GM11168 (cell line): ENCODE data around the gene ADAM17.
"Not testable (repeated sequence)": the region's sequence is repeated elsewhere in the genome, so short reads cannot be mapped to it uniquely, and the experiment has no call there.

Experiments
- in situ Hi-C: fragments of 300-500 bp; cut with MboI; formaldehyde crosslinking; loops from one replicate; pipeline ENCODE4 v1.12.0; 2022; ENCODE audit warnings: low sequenced_read_pairs; ENCODE audit not compliant: unreplicated experiment

ADAM17 gene

DNA sequence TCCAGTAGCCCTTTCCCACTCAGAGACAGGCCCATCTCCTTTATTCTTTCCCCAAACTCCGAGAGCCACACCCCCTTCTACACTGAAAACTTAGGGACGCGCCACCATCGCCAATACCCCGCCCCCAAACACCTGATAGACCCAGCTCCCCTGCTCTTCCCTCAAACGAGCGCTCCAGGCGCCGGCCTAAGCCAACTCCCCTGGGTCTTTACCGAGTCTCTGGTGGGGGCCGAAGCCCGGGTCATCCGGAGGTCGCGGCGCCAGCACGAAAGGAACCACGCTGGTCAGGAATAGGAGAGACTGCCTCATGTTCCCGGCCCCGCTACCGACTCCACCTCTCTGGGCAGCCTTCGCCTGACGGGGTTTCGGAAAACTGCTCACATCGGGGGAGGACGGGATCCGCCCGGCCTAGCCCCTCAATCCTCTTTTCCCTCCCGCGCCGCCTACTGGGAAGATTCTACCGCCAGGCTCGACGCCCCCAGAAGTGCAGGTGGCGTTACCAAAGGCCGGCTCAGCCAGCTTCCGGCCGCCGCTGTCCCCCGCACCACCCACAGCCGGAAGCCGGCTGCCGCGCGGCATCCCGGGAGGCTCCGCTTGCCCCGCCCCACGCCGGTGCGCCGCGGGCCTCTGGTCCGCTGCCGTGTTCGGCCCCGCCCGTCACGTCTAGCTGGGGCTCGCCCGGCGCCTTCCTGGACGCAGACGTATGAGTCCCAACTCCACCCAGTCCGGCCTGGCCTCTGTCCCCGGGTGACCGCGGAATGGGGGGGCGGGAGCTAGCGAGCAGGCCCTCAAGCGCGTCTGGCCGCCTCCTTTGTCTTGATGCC lies at the start of gene ADAM17:
TSS of gene ADAM17 (minus strand) at position 534 of the 824 bp plus-strand sequence. CDS start at position 309, 225 bp downstream.
- in situ Hi-C loops, result no loop called here

- in situ Hi-C loops, result no loop called here
Observed at GRCh38 chr2:9602412-9602811, 46.8 kb upstream of the ADAM17 start.

GRCh38 chr2:9601397-9601796 lies 45.8 kb upstream of the ADAM17 start:
- in situ Hi-C loops, result no loop called here

GRCh38 chr2:9599430-9599829 lies 43.8 kb upstream of the ADAM17 start:
- in situ Hi-C loops, result no loop called here

DNA sequence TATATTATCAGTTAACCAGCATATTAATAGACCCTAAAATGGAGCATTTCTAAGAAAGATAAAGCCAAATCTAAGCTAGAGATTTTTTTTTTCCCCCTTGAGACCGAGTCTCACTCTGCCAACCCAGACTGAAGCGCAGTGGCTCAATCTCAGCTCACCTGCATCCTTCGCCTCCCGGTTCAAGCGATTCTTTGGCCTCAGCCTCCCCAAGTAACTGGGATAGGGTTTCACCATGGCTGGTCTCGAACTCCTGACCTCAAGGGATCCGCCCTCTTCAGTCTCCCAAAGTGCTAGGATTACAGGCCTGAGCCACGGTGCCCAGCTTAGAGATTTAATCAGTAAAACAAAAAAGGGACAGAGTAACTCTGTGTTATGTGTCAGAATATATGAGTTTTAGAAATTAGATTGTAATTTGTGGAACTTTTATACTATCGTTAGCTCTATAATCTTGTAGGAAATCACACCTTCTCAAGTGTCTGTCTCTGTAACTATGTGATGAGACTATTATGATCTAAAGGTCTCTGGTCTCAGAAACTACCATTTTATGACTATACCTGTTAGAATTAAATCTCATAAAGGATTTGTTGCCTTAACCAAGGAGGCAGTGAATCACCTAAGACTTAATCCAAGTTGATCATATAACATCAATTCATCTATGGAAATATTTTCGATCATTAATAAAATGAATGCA lies 41.1 kb upstream of the ADAM17 start:
- in situ Hi-C loops, result no loop called here

DNA sequence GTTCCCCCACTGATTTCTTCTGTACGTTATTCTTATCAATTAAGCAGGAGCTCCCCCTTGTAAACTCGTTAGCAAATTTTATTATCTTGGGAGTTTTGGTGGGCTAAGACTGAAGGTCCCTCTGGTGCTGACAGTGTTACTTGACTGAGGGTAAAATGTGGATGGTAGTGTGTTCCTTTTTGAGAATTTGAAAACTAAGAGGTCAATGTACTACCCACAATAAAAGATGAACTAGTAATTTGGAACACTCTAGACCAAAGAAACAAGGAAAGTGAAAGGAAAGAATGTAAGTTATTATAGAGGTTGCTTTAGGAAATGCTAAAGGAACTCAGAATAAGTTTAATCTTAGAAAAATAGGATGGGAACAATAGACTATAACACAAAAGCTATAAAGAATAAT lies 40.1 kb upstream of the ADAM17 start:
- in situ Hi-C loops, result no loop called here

GRCh38 chr2:9595256-9595655 lies 39.6 kb upstream of the ADAM17 start:
- in situ Hi-C loops, result not testable (repeated sequence)

- in situ Hi-C loops, result no loop called here
Observed at GRCh38 chr2:9594366-9595054, 38.9 kb upstream of the ADAM17 start.

DNA sequence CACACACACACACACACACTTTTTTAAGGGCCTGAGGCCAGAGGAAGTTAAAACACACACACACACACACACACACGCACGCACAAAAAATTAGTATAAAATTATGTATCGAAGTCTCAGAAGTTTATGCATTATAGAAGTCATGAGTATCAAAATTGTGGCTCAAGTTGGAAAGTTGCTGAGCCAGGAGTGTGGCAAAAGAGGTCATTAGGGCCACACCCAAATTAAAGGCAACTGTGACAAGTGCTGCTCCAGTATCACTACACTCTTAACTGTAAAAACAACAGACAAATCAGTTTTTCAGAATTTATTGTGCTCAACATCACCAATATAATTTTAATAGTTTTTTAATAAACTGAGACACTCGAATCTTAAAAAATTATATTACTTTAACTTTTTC lies 38.3 kb upstream of the ADAM17 start:
- in situ Hi-C loops, result no loop called here

DNA sequence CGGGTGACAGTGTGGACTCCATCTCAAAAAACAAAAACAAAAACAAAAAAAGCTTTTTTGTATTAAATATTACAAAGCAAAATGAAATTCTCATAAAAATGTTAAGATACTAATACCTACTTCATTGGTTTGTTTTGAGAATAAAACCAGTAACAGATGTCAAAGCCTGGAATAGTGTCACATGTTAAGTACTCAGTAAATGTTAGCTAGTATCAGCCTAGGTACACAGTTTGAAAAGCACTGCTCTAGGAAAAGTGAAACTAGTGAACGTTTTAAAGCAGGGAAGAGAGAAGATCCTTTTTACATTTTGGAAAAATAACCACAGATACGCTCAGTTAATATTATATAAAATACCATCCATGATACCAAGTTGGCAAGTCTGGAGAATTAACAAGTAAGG lies 37.1 kb upstream of the ADAM17 start:
- in situ Hi-C loops, result no loop called here

DNA sequence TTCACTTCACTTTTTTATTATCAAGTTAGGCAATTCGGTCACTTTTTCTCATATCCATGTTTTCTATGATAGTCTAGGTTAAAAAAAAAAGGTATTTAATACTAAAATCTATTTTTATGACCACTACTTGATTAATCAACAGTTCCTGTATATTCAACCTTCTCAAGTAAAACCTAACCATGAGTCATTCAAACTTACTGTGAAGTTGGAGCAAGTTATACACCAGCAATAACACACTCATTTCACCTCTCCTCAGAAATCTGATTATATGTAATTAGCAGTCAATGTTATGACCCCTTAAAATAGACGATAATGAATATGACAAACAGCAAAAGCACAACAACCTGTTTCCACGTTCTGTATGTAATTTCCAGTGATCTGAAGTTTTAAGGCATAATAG lies 35.0 kb upstream of the ADAM17 start:
- in situ Hi-C loops, result no loop called here

DNA sequence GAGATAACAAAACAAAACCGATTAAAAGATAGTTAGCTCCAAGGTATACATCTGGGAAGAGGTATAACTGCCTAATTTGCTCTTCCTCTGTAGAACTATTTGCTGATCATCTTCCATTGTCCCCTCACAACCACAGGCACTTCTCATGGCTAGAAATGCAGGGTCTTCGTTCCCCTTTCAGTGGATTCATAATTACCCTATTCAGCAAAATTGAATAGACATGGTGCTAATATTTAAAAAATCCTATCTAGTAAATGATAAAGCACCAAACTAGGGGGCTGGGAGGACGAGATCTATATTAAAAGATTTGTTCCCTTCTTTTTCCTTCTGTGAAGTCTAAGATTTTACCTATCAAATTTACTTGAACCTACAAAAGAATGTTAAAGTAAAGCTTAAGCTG lies 30.8 kb upstream of the ADAM17 start:
- in situ Hi-C loops, result no loop called here

DNA sequence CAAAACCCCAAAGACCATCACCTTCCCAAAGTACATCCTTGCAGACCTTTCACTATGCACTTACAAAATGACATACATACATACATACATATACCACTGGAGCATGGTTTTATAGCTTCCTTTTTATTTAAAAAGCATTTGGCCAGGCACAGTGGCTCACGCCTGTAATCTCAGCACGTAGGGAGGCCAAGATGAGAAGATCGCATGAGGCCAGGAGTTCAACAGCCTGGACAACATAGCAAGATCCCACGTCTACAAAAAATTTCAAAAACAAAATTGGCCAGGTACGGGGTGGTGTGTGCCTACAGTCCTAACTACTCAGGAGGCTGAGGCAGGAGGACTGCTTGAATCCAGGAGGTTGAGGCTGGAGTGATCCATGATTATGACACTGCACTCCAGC lies 29.9 kb upstream of the ADAM17 start:
- in situ Hi-C loops, result no loop called here

- in situ Hi-C loops, result not testable (repeated sequence)
Observed at GRCh38 chr2:9584902-9585301, 29.3 kb upstream of the ADAM17 start.

GRCh38 chr2:9582624-9583023 lies 27.0 kb upstream of the ADAM17 start:
- in situ Hi-C loops, result no loop called here

DNA sequence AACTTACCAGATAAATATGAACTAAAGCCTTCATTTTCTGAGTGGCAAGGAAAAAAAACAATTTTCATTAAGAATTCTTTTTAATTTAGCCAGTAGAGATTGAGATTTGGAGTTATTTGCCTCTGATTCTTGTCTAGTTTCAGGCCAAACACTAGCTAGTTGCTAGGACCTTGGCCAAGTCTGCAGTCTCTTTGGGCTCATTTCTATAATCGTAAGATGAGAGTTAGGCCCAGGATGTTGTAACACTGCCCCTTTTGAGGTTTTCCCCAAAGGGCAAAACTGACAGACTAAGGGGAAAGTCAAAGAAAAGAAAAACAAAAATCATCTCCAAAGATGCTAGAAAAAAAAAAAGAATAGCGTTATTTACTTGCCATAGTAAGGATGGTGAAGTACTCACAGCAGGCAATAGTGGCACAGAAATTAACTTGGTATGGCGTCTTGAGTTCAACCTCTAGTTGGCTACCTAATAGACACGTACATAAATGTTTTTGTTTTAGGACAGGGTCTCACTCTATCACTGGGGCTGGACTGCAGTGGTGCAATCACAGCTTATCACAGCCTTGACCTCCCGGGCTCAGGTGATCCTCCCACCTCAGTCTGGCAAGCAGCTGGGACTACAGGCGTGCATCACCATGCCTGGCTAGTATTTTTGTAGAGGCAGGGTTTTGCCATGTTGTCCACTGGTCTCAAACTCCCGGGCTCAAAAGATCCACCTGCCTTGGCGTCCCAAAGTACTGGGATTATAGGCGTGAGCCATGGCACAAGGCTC lies 23.0 kb upstream of the ADAM17 start:
- in situ Hi-C loops, result no loop called here

- in situ Hi-C loops, result no loop called here
Observed at GRCh38 chr2:9574331-9574730, 18.7 kb upstream of the ADAM17 start.

GRCh38 chr2:9573840-9574239 lies 18.2 kb upstream of the ADAM17 start:
- in situ Hi-C loops, result no loop called here

DNA sequence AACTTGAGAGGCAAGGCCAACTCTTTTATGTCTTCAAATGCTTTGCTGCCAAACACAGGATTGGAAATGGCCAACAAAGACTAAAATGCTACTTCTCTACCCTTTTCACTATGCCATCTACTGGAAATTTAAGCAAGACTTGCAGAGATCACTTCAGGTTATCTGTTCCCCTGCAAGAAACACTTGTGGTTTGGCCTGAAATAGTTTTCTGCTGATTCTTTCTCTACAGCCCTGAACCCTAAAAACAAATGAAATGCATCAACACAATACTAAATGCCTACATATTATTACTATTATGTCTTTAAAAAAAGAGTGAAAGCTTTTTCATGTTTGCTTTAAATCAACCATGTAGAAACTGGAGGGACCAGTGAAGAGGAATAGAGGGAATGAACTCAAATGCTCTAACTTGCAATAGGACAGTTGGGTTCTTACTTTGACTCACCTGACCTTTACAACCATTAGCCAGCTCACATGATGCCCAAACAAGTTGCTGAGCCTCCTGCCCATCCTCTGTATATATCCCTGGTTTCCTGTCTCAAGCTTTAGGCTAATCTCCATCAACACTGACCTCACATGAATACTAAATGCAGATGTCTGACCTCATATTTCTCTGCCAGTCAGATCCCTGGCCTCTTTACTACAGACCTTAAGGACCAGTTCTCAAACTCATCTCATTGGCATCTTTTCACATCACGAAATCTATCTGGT lies 17.5 kb upstream of the ADAM17 start:
- in situ Hi-C loops, result no loop called here
